C4-2B (cell line): Measurements from ENCODE around the gene MEF2D.

Source experiments
- ZFX ChIP-seq: fragments of 450-650 bp; IDR thresholded peaks from 2 replicates; pipeline ENCODE4 v1.6.1; 2017
- TF ChIP-seq, protein P1 (sequence below): fragments of 450-650 bp; conservative IDR thresholded peaks from 2 replicates; pipeline ENCODE4 v1.5.1; 2017; ENCODE audit warnings: mild to moderate bottlenecking

DNA sequence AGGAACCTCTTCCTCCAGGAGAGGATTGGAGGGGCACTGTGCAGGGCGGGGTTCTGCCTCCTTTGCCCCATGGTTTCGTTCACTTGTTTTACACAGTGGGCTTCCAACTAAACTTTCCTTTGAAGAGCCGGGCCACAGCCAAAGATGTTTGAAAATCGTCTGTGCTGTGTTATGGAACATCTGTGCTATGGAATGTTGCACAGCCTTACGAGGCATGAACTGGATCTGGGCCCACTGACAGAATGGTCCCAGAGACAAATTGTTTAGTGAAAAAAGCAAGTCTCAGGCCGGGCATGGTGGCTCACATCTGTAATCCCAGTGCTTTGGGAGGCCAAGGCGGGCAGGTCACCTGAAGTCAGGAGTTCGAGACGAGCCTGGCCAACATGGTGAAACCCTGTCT, 12.6 kb upstream of the MEF2D start:
- TF ChIP-seq, protein P1, sequence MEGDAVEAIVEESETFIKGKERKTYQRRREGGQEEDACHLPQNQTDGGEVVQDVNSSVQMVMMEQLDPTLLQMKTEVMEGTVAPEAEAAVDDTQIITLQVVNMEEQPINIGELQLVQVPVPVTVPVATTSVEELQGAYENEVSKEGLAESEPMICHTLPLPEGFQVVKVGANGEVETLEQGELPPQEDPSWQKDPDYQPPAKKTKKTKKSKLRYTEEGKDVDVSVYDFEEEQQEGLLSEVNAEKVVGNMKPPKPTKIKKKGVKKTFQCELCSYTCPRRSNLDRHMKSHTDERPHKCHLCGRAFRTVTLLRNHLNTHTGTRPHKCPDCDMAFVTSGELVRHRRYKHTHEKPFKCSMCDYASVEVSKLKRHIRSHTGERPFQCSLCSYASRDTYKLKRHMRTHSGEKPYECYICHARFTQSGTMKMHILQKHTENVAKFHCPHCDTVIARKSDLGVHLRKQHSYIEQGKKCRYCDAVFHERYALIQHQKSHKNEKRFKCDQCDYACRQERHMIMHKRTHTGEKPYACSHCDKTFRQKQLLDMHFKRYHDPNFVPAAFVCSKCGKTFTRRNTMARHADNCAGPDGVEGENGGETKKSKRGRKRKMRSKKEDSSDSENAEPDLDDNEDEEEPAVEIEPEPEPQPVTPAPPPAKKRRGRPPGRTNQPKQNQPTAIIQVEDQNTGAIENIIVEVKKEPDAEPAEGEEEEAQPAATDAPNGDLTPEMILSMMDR, result no peak
- TF ChIP-seq ZFX, result no peak
